Measurements from ENCODE around the gene AKT2.

Gene AKT2

DNA sequence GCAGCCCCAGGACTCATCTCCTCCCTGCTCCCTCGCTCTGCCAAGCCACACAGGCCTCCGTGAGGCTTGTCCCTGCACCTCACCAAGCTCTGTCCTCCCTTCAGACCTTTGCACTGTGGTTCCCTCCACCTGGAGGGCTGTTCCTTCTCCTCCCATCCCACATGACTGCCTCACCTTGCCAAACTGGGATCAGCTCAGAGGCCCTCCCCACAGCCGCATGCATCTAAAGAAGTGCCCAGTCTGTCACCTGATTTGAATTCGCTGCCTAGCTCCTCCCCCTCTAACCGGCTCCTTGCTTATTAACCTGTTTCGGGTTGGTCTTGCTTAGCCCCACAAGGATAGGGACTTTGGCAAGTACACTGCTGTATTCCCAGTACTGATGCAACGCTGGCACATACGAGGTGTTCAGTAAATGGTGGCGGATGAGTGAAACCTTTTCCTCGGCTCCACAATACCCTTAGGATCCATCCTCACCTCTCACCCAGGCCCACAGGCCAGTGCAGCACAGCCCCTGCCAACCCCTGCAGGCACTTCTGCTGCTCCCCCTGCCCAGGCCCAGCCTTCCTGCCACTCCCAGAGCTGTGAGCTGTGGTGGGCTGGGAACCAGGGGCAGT, 4.4 kb downstream of the AKT2 start:
- no peak for DNase-seq (ENCODE audit: low read depth)
- no peak overlapping the region for H3K4me3 ChIP-seq (ENCODE audit: low read depth, low read length)
- TF ChIP-seq, protein P1, sequence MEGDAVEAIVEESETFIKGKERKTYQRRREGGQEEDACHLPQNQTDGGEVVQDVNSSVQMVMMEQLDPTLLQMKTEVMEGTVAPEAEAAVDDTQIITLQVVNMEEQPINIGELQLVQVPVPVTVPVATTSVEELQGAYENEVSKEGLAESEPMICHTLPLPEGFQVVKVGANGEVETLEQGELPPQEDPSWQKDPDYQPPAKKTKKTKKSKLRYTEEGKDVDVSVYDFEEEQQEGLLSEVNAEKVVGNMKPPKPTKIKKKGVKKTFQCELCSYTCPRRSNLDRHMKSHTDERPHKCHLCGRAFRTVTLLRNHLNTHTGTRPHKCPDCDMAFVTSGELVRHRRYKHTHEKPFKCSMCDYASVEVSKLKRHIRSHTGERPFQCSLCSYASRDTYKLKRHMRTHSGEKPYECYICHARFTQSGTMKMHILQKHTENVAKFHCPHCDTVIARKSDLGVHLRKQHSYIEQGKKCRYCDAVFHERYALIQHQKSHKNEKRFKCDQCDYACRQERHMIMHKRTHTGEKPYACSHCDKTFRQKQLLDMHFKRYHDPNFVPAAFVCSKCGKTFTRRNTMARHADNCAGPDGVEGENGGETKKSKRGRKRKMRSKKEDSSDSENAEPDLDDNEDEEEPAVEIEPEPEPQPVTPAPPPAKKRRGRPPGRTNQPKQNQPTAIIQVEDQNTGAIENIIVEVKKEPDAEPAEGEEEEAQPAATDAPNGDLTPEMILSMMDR (IDR thresholded peaks at IDR 0.05; ENCODE audit: low read depth, low read length, missing control alignments), result no peak

DNA sequence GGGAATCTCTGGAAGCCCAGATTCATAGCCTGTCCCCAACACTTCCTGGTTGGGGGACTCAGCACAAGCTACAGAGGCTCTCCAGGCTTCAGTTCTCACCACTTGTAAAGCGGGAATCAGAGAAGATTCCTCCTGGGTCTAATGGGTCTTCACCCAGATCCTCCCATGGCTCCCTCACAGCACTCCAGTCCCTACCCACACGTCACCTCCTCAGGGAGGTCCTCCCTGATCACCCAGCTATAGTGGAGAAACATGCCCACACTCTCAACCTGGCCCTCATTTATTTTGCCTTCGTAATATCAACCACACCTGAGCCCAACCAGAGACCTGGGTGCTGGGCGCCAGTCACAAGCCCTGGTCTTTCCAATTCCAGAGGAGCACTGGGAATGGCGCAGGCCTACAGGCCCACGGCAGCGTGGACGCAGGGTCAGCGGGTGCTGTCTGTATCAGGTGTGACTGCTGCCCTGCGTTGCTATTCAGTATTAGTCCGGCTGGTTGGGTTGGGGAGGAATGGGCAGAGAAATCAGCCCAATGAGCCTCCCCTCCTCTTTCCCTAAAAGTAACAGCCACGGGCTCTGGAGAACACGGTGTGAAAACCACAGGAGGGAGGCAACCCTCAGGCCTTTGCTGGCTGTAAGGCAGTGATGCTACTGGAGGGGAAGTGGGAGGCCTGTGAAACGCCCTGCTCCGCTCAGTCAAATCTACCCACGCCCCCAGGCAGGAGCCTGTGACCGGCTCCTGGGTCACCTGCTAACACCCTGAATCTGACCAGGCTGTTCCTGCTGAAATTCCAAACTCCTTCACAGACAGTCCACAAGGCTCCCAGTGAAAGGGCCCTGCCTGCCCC, 5.2 kb downstream of the AKT2 start:
- H3K4me3 ChIP-seq (ENCODE audit: low read depth, low read length), result no peak overlapping the region
- DNase-seq (ENCODE audit: low read depth), result no peak
- TF ChIP-seq, protein P1 (IDR thresholded peaks at IDR 0.05; ENCODE audit: low read depth, low read length, missing control alignments), result no peak

DNA sequence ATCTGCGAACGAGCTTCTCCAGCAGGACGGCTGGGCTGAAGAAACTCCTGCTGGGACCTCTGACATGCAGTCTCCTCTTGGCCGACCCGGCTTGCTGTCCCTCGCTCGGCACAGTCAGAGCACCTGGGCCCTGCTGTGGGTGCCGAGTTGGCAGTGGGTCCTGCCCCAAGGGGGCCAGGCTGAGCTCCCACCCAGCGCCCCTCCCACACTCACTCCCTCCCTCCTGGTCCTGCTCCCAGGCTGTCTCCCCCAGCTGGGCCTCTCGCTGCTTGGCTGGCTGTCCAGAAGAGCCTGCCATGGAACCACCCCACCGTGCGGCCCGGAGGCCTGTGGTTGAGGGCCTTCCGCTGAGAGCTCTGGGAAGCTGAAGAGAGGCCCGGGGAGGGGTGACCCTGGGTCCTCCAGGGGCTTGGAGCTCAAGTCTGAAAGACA, 6.0 kb downstream of the AKT2 start:
- no peak for DNase-seq (ENCODE audit: low read depth)
- no peak overlapping the region for H3K4me3 ChIP-seq (ENCODE audit: low read depth, low read length)
- TF ChIP-seq, protein P1 (IDR thresholded peaks at IDR 0.05; ENCODE audit: low read depth, low read length, missing control alignments), result no peak

DNA sequence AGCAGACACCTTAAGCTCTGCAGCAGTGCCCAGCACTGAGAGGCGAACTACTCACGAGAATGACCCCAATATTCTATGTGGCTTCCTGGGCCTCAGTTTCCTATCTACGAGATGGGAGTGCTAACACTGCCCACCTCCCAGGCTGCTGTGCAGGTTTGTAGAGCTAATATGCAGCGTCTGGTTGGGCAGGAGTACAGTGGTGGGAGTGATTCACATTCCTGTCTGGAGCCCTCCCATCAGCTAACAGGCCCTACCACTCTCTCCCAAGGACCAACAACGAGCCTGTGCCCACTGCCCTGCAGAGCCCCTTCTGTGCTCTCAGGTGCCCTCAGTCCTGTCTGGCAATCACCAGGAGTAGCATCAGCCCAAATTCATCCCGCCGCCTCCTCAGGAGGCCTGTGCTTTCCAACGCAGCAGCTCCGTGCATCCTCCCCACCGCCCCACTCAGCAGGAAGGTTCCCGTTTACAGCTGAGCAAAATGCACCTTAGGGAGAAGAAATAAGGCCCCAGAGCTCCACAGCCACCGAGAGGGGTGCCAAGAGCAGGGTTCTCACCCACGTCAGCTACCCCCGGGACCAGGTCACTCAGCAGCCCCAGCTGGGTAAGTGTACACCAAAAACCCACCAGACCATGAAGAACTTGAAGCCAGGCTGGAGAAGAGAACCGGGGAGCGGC, 6.6 kb downstream of the AKT2 start:
- no peak overlapping the region for H3K4me3 ChIP-seq (ENCODE audit: low read depth, low read length)
- TF ChIP-seq, protein P1 (IDR thresholded peaks at IDR 0.05; ENCODE audit: low read depth, low read length, missing control alignments), result no peak
- DNase-seq (ENCODE audit: low read depth), result no peak

DNA sequence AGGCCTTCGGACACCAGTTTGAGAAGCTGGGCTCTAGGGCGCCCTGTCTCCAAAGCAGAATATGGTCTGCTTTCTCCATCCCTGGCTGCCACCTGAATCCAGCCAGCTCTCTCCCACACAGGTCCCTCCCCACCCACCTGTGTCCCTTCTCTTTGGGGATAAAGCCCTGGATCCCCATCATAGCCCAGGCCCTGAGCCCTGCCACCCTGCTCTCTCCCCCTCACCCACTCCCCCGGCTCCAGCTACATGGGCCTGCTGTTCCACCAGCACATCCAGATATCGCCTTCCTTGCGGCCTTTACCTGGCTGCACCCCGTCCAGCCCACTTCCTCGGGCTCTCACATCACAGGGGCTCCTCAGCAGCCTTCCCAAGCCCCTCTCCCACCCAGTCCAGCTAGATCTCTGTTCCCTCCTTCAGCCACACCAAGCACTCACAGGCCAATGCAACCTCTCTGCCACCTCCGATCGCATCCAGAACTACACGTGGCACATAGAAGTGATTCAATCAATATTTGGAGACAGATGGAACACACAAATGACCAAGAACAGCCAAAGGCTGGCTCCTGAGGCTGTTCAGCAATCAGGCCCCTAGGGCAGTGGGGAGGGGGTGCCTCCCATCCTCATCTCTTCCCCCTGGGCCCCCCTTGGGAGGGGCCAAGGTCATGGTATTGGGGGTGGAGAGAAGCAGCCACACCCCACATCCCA, 7.6 kb downstream of the AKT2 start:
- TF ChIP-seq, protein P1 (IDR thresholded peaks at IDR 0.05; ENCODE audit: low read depth, low read length, missing control alignments), result no peak
- DNase-seq (ENCODE audit: low read depth), result no peak

DNA sequence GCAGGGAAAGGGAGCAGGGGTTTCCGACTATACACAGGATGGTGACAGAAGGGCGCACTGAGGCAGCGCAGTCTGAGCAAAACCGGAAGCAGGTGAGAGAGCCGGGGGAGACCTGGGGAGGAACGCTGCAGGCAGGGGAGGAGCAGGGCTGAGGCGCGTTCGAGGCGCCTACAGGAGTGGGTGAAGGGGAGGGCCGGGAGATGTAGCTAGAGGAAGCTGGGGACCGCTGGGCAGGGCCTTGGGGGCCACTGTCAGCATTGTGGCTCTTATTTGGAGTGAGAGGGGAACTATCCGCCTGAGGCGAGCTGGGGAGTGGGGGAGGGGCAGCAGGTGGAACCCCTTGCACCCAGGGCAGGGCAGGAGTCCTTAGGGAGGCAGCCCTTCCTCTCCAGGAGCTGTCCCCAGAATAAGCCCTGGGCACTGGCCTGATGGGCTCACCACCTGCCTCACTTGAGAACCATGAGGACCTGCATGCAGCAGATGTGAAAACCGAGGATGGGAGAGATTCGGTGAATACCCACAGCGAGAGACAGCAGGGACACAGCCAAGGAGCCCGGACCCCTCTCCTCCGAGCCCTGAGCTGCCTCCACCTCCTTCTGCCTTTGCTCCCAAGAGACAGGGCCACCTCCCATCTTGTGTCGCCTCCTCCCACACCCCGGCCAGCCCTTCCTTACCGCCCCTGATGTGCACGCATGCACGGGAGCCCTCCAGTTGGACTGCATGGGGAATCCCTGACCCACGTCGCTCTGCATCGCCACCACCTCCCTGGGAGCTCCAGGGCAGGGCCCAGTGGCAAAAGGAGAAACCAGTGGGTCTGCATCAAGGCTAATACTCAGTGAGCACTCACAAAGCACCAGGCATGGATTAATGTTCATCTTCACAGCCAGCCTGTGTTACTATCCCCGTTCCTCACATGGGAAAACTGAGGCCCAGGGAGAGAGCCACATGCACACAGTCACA, 10.3 kb downstream of the AKT2 start:
- DNase-seq (ENCODE audit: low read depth), result no peak
- TF ChIP-seq, protein P1 (IDR thresholded peaks at IDR 0.05; ENCODE audit: low read depth, low read length, missing control alignments), result no peak
- peak overlapping the region; percentile 15; the same call in 1 of the 2 replicates for H3K4me3 ChIP-seq (ENCODE audit: low read depth, low read length)

More for the DNA sequence above, 7.6 kb downstream of the AKT2 start:
- no peak overlapping the region for H3K4me3 ChIP-seq (ENCODE audit: low read depth, low read length)
